ENCODE results near the gene TMEM62.

DNA sequence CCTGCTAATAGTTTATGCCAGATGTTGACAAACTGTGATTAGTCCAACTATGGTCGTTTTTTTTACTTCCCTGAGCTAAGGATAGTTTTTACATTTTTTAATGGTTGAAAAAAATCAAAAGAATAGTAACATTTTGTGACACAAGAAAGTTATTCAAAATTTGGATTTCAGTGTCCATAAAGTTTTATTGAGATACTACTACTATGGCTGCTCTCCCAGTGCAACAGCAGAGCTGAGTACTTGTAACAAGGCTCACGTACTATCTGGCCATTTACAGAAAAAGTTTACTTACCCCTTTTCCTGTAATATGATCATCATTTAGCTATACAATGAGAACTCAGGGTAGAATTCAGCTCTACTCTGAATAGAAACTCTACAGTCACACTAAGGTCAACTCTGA lies 11.5 kb upstream of the TMEM62 start:
- TF ChIP-seq ZNF274 (IDR thresholded peaks at IDR 0.05; ENCODE audit: insufficient read depth, insufficient read length) (no peak), GABPA (IDR thresholded peaks at IDR 0.05; ENCODE audit: low read depth) (no peak), FOXM1 (IDR thresholded peaks at IDR 0.05; ENCODE audit: low read depth, low read length) (no peak), MTA3 (IDR thresholded peaks at IDR 0.05; ENCODE audit: borderline replicate concordance, low read length) (no peak), CREB1 (IDR thresholded peaks at IDR 0.05; ENCODE audit: low read depth) (no peak), MYC (IDR thresholded peaks at IDR 0.05; ENCODE audit: insufficient read depth, insufficient read length, insufficient replicate concordance, low read length, severe bottlenecking) (no peak), CHD2 (IDR thresholded peaks at IDR 0.05; ENCODE audit: borderline replicate concordance, low read depth, low read length) (no peak), POLR2A (IDR thresholded peaks at IDR 0.05; ENCODE audit: low read depth, low read length) (no peak), EP300 (IDR thresholded peaks at IDR 0.05; ENCODE audit: borderline replicate concordance in 1 of 2, control insufficient read depth in 1 of 2, low read depth in 2 of 2, low read length in 2 of 2) (no peak), POLR2AphosphoS5 (IDR thresholded peaks at IDR 0.05; ENCODE audit: low read length) (no peak)
- TF ChIP-seq, protein P1, sequence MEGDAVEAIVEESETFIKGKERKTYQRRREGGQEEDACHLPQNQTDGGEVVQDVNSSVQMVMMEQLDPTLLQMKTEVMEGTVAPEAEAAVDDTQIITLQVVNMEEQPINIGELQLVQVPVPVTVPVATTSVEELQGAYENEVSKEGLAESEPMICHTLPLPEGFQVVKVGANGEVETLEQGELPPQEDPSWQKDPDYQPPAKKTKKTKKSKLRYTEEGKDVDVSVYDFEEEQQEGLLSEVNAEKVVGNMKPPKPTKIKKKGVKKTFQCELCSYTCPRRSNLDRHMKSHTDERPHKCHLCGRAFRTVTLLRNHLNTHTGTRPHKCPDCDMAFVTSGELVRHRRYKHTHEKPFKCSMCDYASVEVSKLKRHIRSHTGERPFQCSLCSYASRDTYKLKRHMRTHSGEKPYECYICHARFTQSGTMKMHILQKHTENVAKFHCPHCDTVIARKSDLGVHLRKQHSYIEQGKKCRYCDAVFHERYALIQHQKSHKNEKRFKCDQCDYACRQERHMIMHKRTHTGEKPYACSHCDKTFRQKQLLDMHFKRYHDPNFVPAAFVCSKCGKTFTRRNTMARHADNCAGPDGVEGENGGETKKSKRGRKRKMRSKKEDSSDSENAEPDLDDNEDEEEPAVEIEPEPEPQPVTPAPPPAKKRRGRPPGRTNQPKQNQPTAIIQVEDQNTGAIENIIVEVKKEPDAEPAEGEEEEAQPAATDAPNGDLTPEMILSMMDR (IDR thresholded peaks at IDR 0.05 in 2 of 3, conservative IDR thresholded peaks at IDR 0.05 in 1 of 3; ENCODE audit: control insufficient read depth in 2 of 3, extremely low read depth in 1 of 3, insufficient read depth in 1 of 3, low read depth in 3 of 3, low read length in 3 of 3) = no peak

Data from GM12878 (cell line).